HEK293 (cell line): ENCODE measurements around the gene DRC3.

ENCODE experiments used
- ATF2 ChIP-seq: fragments of 450-650 bp; formaldehyde crosslinking; IDR thresholded peaks from 2 replicates; pipeline ENCODE4 v1.5.1; 2016; ENCODE audit warnings: missing biosample characterization, missing genetic modification characterization, low read depth
- CTCF ChIP-seq: fragments of 450-650 bp; formaldehyde crosslinking; IDR thresholded peaks from 2 replicates; pipeline ENCODE4 v1.5.1; 2016; ENCODE audit warnings: missing biosample characterization, missing genetic modification characterization
- KLF10 ChIP-seq: fragments of 450-650 bp; IDR thresholded peaks from 2 replicates; pipeline ENCODE4 v1.5.1; 2018; ENCODE audit warnings: missing biosample characterization, mild to moderate bottlenecking, missing genetic modification characterization
- PBX3 ChIP-seq: sonication (generic); formaldehyde crosslinking; IDR thresholded peaks from 2 replicates; pipeline ENCODE4 v1.8.1; 2022; ENCODE audit warnings: mild to moderate bottlenecking, moderate library complexity, missing genetic modification reagents
- TCF7L2 ChIP-seq: IDR thresholded peaks from 2 replicates; pipeline ENCODE4 v1.6.1; 2011; ENCODE audit warnings: low read depth, mild to moderate bottlenecking, inconsistent platforms, low read length, moderate library complexity, borderline replicate concordance
- ZBTB8A ChIP-seq: fragments of 450-650 bp; formaldehyde crosslinking; IDR thresholded peaks from 2 replicates; pipeline ENCODE4 v1.5.1; 2016; ENCODE audit warnings: missing biosample characterization, missing genetic modification characterization
- ZNF16 ChIP-seq: fragments of 450-650 bp; formaldehyde crosslinking; IDR thresholded peaks from 2 replicates; pipeline ENCODE4 v1.5.1; 2016; ENCODE audit warnings: low read depth, missing biosample characterization, missing genetic modification characterization
- ZNF274 ChIP-seq, 2 experiments: fragments of 200-500 bp in 1 of 2; fragments of 450-650 bp in 1 of 2; sonication (Bioruptor generic) in 1 of 2; formaldehyde crosslinking in 1 of 2; IDR thresholded peaks; 2 replicates each; pipeline versions ENCODE4 v1.5.1 to v1.6.1; 2014 to 2016; ENCODE audit warnings: borderline replicate concordance in 1 of 2, inconsistent platforms in 1 of 2, low read length in 1 of 2, missing biosample characterization in 1 of 2, missing genetic modification characterization in 1 of 2
- ZNF549 ChIP-seq: fragments of 450-650 bp; IDR thresholded peaks from 2 replicates; pipeline ENCODE4 v1.5.1; 2018; ENCODE audit warnings: missing biosample characterization, missing genetic modification characterization, mild to moderate bottlenecking, inconsistent platforms, moderate library complexity
- ZNF561 ChIP-seq: fragments of 450-650 bp; IDR thresholded peaks from 2 replicates; pipeline ENCODE4 v1.5.1; 2018; ENCODE audit warnings: missing biosample characterization, missing genetic modification characterization, borderline replicate concordance
- ZSCAN18 ChIP-seq: fragments of 450-650 bp; formaldehyde crosslinking; IDR thresholded peaks from 2 replicates; pipeline ENCODE4 v1.5.1; 2016; ENCODE audit warnings: missing biosample characterization, missing genetic modification characterization

- no peak for TF ChIP-seq CTCF (tag by site-specific recombination)
- TF ChIP-seq KLF10 (tag by site-specific recombination): no peak
- no peak for TF ChIP-seq ZSCAN18 (tag by site-specific recombination)
- TF ChIP-seq ZNF16 (tag by site-specific recombination): no peak
- no peak for TF ChIP-seq ZNF549
- TF ChIP-seq ZNF561 (tag by site-specific recombination): no peak
- no peak for TF ChIP-seq PBX3 (CRISPR knock-in tag)
- TF ChIP-seq ATF2 (tag by site-specific recombination): no peak
- no peak for TF ChIP-seq TCF7L2
- no peak for TF ChIP-seq ZBTB8A
- TF ChIP-seq ZNF274 (IDR thresholded peaks at IDR 0.05; ENCODE audit: low read length): no peak
- no peak for TF ChIP-seq ZNF274 (tag by site-specific recombination; IDR thresholded peaks at IDR 0.05; ENCODE audit: borderline replicate concordance)
Measured at GRCh38 chr17:17978481-17979424, 6.1 kb downstream of the DRC3 start.
